ENCODE results near the gene TMPRSS12. TPM values are rescaled to one million over a fixed set of nuclear protein-coding genes. Genes with fewer than 3 reads are reported as not detected.
"Not testable (repeated sequence)": the region's sequence is repeated elsewhere in the genome, so short reads cannot be mapped to it uniquely, and the experiment has no call there.

TMPRSS12 gene
- total RNA-seq, 1 donor from 2014 or later: not detected

DNA sequence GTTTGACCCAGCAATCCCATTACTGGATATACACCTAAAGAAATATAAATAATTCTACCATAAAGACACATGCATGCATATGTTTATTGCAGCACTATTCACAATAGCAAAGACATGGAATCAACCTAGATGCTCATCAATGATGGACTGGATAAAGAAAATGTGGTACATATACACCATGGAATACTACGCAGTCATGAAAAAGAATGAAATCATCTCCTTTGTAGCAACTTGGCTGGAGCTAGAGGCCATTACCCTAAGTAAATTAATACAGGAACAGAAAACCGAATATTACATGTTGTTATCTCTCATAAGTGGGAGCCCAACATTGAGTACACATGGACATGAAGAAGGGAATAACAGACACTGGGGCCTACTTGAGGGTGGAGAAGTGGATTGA lies 13.0 kb downstream of the TMPRSS12 start:
- intact Hi-C loops (cut with micrococcal nuclease): not testable (repeated sequence)

DNA sequence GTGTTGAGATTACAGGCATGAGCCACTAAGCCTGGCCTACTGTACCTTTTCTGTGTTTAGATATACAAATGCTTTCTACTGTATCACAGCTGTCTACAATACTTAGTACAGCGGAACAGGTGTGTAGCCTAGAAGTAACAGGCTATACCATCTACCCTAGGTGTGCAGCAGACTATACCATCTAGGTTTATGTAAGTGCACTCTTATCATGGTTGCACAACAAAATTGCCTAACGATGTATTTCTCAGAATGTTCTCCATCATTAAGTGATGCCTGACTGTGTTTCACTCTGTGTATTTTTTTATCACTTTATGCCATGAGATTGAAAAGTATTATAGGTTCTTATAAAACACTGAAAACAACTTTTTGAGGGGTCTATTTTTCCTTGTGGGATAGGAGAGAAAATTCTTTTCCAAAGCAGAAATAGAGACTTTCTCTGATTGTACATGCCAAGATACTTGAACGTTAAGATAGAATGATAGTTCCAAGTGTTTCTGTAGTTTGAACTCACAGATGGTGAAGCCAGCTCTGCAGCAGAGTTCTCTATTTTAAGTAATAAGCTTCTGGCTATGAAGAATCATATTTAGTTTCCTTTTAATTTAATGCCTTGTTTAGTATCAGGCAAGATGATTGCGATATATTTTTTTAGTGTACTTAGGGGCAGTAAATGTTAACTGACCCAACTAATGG lies 17.0 kb downstream of the TMPRSS12 start:
- intact Hi-C loops (cut with micrococcal nuclease): no loop called here

- intact Hi-C loops (cut with micrococcal nuclease): no loop called here
Observed at GRCh38 chr12:50862316-50862715, 19.6 kb downstream of the TMPRSS12 start.

DNA sequence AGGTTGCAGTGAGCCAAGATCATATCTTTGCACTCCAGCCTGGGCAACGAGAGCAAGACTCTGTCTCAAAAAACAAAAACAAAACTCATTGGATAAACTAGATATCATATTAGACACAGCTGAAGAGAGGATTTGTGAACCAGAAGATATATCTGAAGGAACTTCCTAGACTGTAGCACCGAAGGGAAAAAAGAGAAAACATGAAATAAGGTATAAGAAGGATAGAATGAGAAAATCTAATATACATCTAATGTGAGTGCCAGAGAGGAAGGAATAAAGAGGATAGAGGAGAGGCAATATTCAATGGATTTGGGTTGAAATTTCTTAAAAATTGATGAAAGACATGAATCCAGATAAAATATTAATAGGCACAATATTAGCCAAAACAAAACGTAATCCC lies 22.5 kb downstream of the TMPRSS12 start:
- intact Hi-C loops (cut with micrococcal nuclease): no loop called here

GRCh38 chr12:50868881-50869280 lies 26.2 kb downstream of the TMPRSS12 start:
- intact Hi-C loops (cut with micrococcal nuclease): not testable (repeated sequence)

DNA sequence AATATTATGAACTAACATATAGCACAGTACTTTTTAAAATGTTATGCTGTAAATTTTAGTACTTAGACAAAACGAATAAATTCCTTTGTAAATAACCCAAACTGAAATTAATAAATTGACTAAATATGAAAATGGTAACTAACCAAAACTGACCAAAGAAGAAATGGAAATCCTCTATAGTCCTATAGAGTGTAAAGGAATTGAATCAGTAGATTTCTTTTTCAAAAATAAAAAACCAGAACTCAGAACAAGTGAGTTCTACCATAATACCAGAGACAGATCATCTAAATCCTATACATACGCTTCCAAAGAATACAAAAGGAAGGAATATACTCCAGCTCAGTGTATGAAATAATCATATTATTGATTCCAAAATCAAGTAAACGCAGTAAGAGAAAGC lies 39.8 kb downstream of the TMPRSS12 start:
- intact Hi-C loops (cut with micrococcal nuclease): no loop called here

DNA sequence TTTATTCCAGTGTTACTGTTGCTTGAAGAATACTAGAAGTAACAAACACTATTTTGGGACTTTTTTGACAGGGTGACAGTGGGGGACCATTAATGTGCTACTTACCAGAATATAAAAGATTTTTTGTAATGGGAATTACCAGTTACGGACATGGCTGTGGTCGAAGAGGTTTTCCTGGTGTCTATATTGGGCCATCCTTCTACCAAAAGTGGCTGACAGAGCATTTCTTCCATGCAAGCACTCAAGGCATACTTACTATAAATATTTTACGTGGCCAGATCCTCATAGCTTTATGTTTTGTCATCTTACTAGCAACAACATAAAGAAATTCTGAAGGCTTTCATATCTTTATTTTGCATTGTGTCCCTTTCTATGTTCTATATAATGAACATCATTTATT lies 44.5 kb downstream of the TMPRSS12 start:
- intact Hi-C loops (cut with micrococcal nuclease): no loop called here

DNA sequence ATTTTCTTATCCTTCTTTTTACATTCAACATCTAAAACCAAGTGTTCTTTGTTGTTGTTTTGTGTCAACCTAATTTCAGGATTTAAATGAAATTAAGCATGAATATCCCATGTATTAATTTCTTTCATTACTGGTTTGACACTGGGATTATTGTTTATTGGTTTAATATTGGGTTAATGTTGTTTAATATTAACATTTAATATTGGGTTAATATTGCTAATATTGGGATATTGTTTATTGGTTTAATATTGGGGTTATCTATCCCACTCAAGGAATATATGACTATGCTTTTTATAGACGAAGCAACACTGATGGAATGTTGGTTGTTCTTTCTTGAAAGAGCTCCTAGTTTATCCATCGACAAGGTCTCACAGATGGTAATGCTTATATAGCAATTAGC lies 45.9 kb downstream of the TMPRSS12 start:
- intact Hi-C loops (cut with micrococcal nuclease): no loop called here

DNA sequence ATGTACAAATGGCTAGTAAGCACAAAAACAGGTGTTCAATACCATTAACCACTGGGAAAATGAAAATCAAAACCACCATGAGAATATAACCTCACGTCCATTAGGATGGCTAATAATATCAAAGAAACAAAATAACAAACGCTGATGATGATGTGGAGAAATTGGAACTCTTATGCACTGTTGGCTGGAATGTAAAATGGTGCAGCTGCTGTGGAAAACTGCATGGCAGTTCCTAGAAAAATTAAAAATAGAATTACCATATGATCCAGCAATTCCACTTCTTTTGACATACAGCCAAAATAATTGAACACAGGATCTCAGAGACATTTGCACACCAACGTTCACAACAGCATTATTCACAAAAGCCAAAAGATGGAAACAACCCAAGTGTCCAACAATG lies 51.5 kb downstream of the TMPRSS12 start:
- intact Hi-C loops (cut with micrococcal nuclease): no loop called here

- intact Hi-C loops (cut with micrococcal nuclease): no loop called here
Observed at GRCh38 chr12:50901685-50902113, 59.0 kb downstream of the TMPRSS12 start.

DNA sequence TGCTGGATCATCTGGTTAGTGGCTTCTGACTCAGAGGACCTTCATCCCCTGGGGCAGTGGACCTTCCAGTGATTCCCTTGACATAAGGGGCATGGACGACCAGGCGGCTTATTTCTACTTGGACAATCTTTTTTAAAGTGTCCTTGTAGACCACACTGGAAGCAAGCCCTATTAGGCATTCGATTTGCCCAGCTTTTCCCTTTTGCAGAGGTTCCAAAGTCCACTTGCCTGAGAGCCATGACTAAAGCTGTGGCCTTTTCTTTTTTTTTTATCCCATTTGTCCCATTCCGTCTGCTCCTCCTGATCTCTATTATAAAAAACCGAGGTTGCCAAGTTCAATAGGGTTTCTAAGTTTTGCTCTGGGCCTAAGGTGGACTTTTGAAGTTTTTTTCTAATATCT lies 65.8 kb downstream of the TMPRSS12 start:
- intact Hi-C loops (cut with micrococcal nuclease): not testable (repeated sequence)

GRCh38 chr12:50912361-50912760 lies 69.6 kb downstream of the TMPRSS12 start:
- intact Hi-C loops (cut with micrococcal nuclease): not testable (repeated sequence)

- intact Hi-C loops (cut with micrococcal nuclease): no loop called here
Observed at GRCh38 chr12:50913224-50913623, 70.5 kb downstream of the TMPRSS12 start.

- intact Hi-C loops (cut with micrococcal nuclease): no loop called here
Observed at GRCh38 chr12:50914872-50915484, 72.3 kb downstream of the TMPRSS12 start.

- intact Hi-C loops (cut with micrococcal nuclease): no loop called here
Observed at GRCh38 chr12:50916292-50916691, 73.6 kb downstream of the TMPRSS12 start.

- intact Hi-C loops (cut with micrococcal nuclease): no loop called here
Observed at GRCh38 chr12:50918584-50919316, 76.0 kb downstream of the TMPRSS12 start.

- intact Hi-C loops (cut with micrococcal nuclease): no loop called here
Observed at GRCh38 chr12:50922820-50923219, 80.1 kb downstream of the TMPRSS12 start.

- intact Hi-C loops (cut with micrococcal nuclease): loop anchor here (1.0 kb wide), 1 partner anchor 98 kb away; no protein-coding TSS in a partner anchor
Observed at GRCh38 chr12:50923361-50924130, 80.8 kb downstream of the TMPRSS12 start.

DNA sequence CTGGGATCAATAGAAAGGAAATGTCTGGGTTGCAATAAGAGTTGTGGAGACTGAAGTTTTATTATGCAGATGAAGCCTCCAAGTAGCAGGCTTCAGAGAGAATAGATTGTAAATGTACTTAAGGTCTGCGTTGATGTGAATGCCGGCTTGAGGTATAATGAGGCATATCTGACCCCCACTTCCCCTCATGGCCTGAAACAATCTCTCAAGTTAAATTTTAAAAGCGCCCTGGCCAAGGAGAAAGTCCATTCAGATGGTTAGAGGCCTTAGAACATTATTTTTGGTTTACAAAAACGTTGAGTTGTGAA lies 81.4 kb downstream of the TMPRSS12 start:
- intact Hi-C loops (cut with micrococcal nuclease): loop anchor here (1.0 kb wide), 1 partner anchor 99 kb away; no protein-coding TSS in a partner anchor

DNA sequence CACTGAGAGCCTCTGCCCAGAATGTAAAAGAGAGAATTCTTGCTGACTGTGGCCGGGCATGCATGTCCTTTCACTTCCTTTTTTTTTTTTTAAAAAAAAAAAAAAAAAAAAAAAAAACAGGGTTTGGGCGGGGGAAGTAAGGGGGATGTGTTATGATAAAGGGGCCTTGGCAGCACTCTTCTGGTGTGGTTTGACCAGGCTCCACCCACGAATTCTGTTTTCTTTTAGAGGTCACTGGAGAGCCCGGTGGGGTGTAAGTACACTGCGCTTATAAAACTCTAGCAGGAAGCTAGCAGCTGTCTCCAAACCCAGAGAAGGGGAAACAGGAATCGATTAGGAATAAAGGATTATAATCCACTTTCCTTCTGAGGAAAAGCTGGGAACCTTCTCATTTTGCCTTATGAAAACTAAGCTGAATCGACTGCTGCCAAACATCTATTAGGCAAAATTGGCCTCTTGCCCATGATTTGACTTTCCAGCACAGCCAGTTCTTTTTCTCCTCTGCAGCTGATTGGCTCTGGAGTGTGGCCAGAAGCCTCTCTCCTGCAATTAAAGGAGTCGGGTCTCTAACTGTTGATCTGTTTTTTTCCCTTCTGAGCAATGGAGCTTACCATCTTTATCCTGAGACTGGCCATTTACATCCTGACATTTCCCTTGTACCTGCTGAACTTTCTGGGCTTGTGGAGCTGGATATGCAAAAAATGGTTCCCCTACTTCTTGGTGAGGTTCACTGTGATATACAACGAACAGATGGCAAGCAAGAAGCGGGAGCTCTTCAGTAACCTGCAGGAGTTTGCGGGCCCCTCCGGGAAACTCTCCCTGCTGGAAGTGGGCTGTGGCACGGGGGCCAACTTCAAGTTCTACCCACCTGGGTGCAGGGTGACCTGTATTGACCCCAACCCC lies 82.0 kb downstream of the TMPRSS12 start:
- intact Hi-C loops (cut with micrococcal nuclease): loop anchor here (1.0 kb wide), 1 partner anchor 99 kb away; no protein-coding TSS in a partner anchor

GRCh38 chr12:50925342-50925651 lies 82.6 kb downstream of the TMPRSS12 start:
- intact Hi-C loops (cut with micrococcal nuclease): no loop called here
